ENCODE results near the gene STARD3NL.

DNA sequence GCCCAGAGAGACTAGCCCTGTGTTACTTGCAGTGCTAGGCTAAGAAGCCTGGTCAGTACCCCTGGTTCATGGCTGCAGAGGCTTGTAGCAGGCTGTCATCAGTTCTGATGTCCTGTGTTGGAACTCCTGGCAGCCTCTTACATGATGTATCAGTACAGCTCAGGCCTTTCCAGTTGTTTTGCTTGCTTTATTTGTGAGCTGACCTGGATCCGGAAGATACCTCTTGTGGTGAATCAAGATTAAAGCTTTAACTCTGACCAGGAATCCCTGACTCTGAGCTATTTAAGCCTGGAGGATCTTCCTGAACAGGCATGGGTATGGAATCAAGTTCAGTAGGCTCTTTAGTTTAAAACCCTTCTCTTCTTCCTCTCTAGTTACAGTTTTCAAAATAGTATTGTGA is 4.4 kb downstream of the STARD3NL start:
- TF ChIP-seq, protein P1, sequence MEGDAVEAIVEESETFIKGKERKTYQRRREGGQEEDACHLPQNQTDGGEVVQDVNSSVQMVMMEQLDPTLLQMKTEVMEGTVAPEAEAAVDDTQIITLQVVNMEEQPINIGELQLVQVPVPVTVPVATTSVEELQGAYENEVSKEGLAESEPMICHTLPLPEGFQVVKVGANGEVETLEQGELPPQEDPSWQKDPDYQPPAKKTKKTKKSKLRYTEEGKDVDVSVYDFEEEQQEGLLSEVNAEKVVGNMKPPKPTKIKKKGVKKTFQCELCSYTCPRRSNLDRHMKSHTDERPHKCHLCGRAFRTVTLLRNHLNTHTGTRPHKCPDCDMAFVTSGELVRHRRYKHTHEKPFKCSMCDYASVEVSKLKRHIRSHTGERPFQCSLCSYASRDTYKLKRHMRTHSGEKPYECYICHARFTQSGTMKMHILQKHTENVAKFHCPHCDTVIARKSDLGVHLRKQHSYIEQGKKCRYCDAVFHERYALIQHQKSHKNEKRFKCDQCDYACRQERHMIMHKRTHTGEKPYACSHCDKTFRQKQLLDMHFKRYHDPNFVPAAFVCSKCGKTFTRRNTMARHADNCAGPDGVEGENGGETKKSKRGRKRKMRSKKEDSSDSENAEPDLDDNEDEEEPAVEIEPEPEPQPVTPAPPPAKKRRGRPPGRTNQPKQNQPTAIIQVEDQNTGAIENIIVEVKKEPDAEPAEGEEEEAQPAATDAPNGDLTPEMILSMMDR (IDR thresholded peaks at IDR 0.05), result no peak
- TF ChIP-seq POLR2AphosphoS5 (IDR thresholded peaks at IDR 0.05) (no peak), POLR2A (IDR thresholded peaks at IDR 0.05) (no peak), EP300 (IDR thresholded peaks at IDR 0.05; ENCODE audit: low read depth) (no peak)

Measured in transverse colon (tissue), 4 donors.